LNCAP (cell line): Measurements from ENCODE around the gene VIP.

ENCODE experiments used
- CTCF ChIP-seq: fragments of 450-650 bp; IDR thresholded peaks from 2 replicates; pipeline ENCODE4 v1.5.1; 2017; ENCODE audit warnings: mild to moderate bottlenecking

VIP gene

GRCh38 chr6:152748843-152749242 lies 1.8 kb upstream of the VIP start:
- no peak for TF ChIP-seq CTCF

GRCh38 chr6:152749336-152749735 lies 1.3 kb upstream of the VIP start:
- TF ChIP-seq CTCF = no peak

- TF ChIP-seq CTCF = no peak
These were observed 14.7 kb downstream of the VIP start for GRCh38 chr6:152765331-152765730.

DNA sequence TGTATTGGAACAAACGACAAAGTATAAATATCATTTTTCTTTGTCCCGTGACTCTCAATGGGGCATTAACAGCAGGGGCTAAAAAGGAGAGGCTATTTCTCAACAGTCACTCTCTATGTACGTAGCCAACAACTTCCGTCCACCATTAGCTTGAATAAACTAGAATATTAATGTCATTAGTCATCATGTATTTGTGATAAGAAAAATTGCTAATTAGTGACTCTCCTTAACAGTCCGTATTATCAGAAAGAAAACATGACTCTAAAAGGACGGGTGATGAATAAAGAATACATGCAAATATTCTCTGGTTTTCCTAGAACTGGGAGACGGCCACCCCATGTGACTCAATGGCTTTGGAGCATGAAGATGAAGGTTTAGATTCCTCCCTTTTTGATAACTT lies 18.6 kb downstream of the VIP start:
- TF ChIP-seq CTCF = no peak

GRCh38 chr6:152769993-152770392 lies 19.4 kb downstream of the VIP start:
- TF ChIP-seq CTCF = no peak

DNA sequence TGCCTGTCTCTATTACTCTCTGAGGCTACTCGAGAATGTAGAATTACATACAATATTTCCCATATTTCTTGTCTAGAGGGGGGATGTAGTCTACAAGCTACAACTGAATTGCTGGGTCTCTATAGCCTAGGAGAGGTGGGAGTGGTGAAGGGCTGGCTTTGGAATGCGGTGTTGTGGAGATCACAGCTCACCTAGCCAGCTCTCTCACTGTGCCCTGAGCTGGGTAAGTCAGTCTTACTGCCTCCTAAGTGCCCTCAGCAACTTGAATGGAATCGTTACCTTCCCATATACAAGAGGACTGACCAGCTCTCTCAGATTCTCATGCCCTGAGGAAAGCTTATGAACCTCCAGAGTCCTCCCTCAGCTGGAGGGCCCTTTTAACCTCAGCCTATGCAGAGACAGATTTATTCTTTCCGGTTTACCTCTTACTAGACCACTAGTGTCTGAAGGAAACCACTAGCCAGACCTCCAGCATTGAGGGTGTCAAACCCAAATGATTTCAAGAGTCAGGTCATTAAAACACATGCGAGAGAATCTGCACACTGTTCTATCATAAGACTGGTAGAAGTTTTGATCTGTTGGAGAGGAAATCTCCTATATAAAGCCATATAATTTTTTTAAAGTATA lies 20.6 kb downstream of the VIP start:
- TF ChIP-seq CTCF = no peak

DNA sequence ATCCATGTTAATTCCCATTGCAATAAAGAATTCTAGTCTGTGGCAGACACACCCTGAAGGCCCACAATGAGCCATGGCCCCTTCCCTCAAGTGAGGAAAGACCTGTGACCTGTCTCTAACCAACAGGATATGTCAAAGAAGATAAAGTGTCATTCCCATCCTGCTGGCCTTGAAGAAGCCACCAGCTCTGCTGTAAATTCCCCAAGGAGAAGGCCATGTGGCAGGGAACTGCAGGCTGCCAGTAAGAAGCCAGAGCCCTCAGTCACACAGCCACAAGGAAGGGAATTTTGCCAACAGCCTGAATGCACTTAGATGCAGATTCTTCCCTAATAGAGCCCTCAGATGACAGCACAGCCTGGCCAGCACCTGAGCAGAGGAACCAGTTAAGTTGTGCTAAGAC lies 24.8 kb downstream of the VIP start:
- TF ChIP-seq CTCF = no peak

DNA sequence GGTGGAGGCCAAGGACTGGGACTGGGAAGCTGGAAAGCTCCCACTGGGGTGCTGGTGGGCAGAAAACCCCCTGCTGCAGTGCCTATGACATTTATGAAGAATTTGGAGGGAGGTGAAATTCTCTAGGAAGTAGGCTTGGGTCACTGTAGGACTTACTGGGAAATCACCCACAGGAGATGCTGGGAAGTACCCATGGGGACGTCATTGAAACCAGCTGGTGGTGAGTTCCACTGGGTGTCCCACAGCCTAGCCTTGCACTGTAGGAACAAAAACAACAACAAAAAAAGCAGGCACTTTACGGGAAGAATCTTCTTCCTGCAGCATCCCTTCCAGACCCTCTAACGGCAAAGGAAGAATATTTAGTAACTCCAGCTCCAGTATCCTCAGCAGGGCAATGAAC lies 26.2 kb downstream of the VIP start:
- TF ChIP-seq CTCF = no peak
